ENCODE data around the gene SHF.
"Not testable (repeated sequence)": the region's sequence is repeated elsewhere in the genome, so short reads cannot be mapped to it uniquely, and the experiment has no call there.

The SHF gene, protein sequence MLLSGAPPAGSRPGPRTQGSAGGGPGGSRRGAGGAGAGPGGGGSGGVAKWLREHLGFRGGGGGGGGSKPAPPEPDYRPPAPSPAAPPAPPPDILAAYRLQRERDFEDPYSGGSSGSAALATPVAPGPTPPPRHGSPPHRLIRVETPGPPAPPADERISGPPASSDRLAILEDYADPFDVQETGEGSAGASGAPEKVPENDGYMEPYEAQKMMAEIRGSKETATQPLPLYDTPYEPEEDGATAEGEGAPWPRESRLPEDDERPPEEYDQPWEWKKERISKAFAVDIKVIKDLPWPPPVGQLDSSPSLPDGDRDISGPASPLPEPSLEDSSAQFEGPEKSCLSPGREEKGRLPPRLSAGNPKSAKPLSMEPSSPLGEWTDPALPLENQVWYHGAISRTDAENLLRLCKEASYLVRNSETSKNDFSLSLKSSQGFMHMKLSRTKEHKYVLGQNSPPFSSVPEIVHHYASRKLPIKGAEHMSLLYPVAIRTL

GRCh38 chr15:45187894-45188830 lies at the start of gene SHF:
SHF (minus strand) TSS chr15:45187966; CDS start chr15:45187951, 15 bp downstream.
- peak; percentile 77 for DNase-seq

- not testable (repeated sequence) for DNase-seq
These were observed 49.0 kb upstream of the SHF start for GRCh38 chr15:45236806-45237205.

GRCh38 chr15:45234562-45235235 lies 46.9 kb upstream of the SHF start:
- no peak for DNase-seq

DNA sequence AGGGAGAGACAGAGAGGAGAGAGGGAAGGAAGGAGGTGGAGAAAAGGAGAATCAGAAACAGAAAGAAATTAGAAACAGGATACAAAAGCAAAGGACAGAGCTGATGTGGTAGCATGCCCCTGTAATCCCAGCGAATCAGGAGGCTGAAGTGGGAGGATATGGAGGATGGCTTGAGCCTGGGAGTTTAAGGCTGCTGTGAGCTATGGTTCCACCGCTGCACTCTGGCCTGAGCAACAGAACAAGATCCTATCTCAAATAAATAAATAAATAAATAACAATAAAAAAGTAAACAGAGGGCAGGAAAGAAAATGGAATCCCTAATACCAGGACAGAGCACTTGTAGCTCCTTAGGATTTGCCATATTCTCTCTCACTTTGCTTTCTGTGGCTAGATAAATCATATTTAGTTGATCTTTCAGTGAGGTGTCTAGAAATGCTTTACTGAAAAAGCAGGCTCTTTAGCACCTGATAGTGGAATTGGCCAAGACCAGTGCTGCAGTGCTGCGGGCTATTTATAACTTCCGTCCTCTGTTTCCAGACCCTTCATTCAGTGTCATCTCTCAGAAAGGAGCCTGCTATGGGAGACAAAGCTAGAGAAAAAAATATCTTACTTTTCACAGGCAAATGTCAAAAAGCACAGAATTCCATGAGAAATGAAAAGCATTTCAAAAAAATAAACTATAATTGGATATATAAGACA lies 44.2 kb upstream of the SHF start:
- DNase-seq, result no peak

- no peak for DNase-seq
These were observed 43.4 kb upstream of the SHF start for GRCh38 chr15:45231132-45231531.

GRCh38 chr15:45230245-45230965 lies 42.6 kb upstream of the SHF start:
- no peak for DNase-seq

DNA sequence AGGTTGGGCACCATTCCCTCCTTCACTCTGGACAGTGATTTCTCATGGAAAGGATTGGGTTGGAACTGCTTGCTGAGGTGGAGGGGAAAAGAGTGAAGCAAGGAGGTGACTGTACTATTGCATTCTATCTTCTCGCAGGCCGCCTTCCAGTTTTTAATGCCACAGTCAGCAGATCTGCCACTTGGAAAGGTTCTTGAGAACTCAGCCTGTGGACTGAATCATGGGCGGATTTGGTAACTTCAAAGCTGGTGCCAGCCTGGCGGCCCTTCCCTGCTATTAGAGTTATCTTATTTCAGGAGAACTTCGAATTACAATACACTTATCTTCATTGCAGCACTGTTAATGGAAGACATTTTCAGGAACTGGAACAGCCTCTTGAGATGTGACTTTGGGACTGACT lies 41.2 kb upstream of the SHF start:
- DNase-seq, result no peak

- DNase-seq, result no peak
These were observed 37.9 kb upstream of the SHF start for GRCh38 chr15:45225506-45226273.

GRCh38 chr15:45224621-45225217 lies 37.0 kb upstream of the SHF start:
- no peak for DNase-seq

- no peak for DNase-seq
These were observed 34.2 kb upstream of the SHF start for GRCh38 chr15:45221967-45222366.

GRCh38 chr15:45221053-45221599 lies 33.4 kb upstream of the SHF start:
- DNase-seq, result no peak

GRCh38 chr15:45212493-45212892 lies 24.7 kb upstream of the SHF start:
- DNase-seq, result no peak

DNA sequence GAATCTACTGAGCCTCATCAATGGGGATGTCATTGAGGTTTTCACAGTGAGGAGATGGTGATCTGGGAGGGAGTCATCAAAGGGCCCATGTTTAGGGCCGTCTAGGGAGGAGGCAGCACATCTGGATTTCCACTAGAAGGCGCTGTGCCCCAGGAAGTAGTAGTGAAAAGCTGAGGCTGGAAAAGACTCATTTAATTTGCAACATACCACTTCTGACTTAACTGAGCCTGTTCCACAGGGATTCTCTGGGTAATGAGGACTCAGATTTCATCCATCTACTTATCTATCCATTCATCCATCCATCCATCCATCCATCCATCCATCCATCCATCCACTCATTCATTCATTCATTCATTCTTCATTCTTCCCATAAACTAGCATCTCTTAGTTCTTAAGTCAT lies 17.4 kb upstream of the SHF start:
- peak; percentile 75 for DNase-seq

DNA sequence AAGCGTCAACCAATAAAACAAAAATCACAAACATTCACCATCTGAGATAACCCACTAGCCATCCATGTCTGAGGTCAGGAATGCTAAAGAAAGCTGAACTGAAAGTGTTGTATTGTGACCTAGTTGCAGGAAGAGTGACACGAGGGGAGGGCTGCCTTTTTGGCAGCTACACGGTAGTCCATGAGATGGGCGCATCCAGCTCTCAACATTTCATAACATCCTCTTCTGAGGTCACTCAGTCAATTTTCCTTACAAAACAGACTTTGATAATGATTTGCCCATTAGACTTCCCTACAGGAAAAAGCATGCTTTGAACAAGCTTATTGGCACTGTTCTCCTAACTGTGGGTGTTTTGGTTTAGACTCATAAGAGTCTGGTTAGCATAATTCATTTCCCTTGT lies 15.4 kb upstream of the SHF start:
- DNase-seq, result no peak

DNA sequence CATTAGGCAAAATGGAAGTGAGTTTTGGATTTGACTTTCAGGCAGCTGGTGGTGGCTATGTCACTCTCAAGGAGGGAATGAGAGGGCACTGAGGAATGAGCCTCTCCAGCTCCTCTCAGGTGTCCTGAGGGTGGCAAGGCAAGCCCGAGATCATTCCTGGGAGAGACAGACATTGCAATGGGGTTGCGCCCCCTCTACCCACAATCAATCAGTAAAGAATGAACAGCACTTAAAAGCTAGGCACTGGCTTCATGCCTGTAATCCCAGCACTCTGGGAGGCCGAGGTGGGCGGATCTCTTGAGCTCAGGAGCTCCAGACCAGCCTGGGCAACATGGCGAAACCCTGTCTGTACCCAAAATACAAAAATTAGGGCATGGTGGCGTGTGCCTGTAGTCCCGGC lies 14.1 kb upstream of the SHF start:
- no peak for DNase-seq

DNA sequence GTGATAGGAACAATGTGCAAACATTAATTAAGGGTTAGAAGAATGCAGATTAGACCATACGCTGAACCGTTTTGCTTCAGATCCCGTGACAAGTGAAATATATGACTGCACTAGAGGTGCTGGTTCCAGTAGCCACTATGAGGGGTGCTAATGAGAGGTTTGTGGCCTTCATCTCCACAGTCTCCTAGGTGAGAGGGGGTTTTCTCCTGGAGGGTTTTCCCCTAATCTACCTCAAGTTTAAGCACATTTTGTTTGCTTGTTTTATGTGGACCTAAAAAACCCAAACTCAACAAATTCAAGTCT lies 13.7 kb upstream of the SHF start:
- DNase-seq, result no peak

GRCh38 chr15:45200799-45201556 lies 13.2 kb upstream of the SHF start:
- peak; percentile 88 for DNase-seq

DNA sequence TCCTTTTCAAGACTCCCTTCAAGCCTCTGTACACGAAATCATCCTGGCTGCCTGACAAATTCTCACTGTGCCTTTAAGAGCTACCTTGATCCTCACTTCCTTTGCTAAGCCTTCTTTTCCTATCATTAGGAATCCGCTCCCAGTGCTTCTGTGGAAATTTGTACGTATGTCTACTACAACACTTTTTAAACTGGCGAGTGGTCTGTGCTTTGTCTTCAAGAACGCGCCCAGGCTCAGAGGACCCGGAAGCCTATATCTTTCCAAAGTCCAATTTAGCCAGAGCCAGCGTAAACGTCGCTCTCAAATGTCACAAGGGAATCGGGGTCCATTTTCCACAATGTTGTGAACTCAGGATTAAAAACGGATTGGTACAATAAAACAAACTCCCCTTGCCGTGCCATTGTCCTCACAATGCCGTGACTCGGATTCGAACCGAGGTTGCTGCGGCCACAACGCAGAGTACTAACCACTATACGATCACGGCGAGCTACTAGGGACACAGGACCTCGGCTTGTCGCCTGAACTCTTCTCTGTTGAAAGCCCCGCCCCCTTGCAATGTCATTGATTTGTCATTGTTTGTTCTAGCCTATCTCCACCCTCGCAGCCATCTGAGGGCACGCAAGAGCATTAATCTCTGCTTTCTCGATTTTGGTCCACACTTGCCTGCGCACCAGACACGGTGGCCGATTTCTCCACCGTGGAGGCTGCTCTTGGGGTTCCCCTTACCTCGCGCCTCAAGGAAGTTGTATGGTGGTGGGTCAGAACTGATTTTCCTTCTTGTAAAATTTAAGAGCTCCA lies 12.4 kb upstream of the SHF start:
- DNase-seq, result peak; percentile 96

Measured in stimulated activated CD4-positive, alpha-beta T cell treated with anti-CD3 and anti-CD28 coated beads, Interleukin-1b, Interleukin-23, amount 100 ng/mL, for 48 hours (primary cell).